CD4-positive, CD25-positive, alpha-beta regulatory T cell (primary cell): ENCODE results near the gene PRAF2. TPM values are rescaled to one million over a fixed set of nuclear protein-coding genes. Genes with fewer than 3 reads are reported as not detected.
A peak's percentile ranks its signal among the peaks of the same experiment; 100 is the strongest.

Experiments used
- ATAC-seq, 2 donors: fragments of 150-1000 bp; cut with Tn5 transposase; one replicate each; pipeline ENCODE4 v1.10.0; 2021; ENCODE audit warnings: low read depth in 2 of 2, moderate number of reproducible peaks in 2 of 2, moderate library complexity in 1 of 2
- DNase-seq, 3 donors: peaks; one replicate each; pipeline versions ENCODE4 v3.0.0 to v3.0.0-alpha.2; 2012 to 2022; ENCODE audit warnings: mixed read lengths in 1 of 3
- H3K27ac ChIP-seq: one replicate; pipeline ENCODE4 v1.7.0; 2013; ENCODE audit warnings: mild to moderate bottlenecking, low read length; ENCODE audit not compliant: insufficient read depth, poor library complexity, severe bottlenecking
- H3K27me3 ChIP-seq: one replicate; pipeline ENCODE4 v1.7.0; 2013; ENCODE audit warnings: low read length; ENCODE audit not compliant: control insufficient read depth, insufficient read depth
- H3K36me3 ChIP-seq: one replicate; pipeline ENCODE4 v1.7.0; 2013; ENCODE audit warnings: mild to moderate bottlenecking, low read length, moderate library complexity; ENCODE audit not compliant: control insufficient read depth, insufficient read depth
- H3K4me1 ChIP-seq: 2 replicates; pipeline ENCODE4 v1.7.0; 2013; ENCODE audit warnings: mild to moderate bottlenecking, low read length; ENCODE audit not compliant: insufficient read depth, control insufficient read depth, poor library complexity, severe bottlenecking
- H3K4me3 ChIP-seq: one replicate; pipeline ENCODE4 v1.7.0; 2013; ENCODE audit warnings: low read depth, mild to moderate bottlenecking, low read length, moderate library complexity
- H3K9me3 ChIP-seq, 2 experiments: 1 replicate in 1 of 2; 2 replicates in 1 of 2; pipeline ENCODE4 v1.7.0; 2013; ENCODE audit warnings: low read length in 2 of 2, mild to moderate bottlenecking in 1 of 2, moderate library complexity in 1 of 2; ENCODE audit not compliant: control insufficient read depth in 2 of 2
- H3K27ac Mint-ChIP-seq, 3 donors: one replicate each; pipeline ENCODE4 v1.8.0; 2020 to 2022; ENCODE audit warnings: mild to moderate bottlenecking in 3 of 3, mixed read lengths in 3 of 3, moderate library complexity in 2 of 3
- H3K27me3 Mint-ChIP-seq: one replicate; pipeline ENCODE4 v1.8.0; 2022; ENCODE audit warnings: mild to moderate bottlenecking, mixed read lengths
- H3K36me3 Mint-ChIP-seq: one replicate; pipeline ENCODE4 v1.8.0; 2020; ENCODE audit warnings: mixed read lengths
- H3K4me1 Mint-ChIP-seq, 4 donors: one replicate each; pipeline ENCODE4 v1.8.0; 2020 to 2022; ENCODE audit warnings: mixed read lengths in 4 of 4, mild to moderate bottlenecking in 1 of 4
- H3K4me3 Mint-ChIP-seq, 4 donors: one replicate each; pipeline ENCODE4 v1.8.0; 2020 to 2022; ENCODE audit warnings: mild to moderate bottlenecking in 4 of 4, mixed read lengths in 4 of 4, moderate library complexity in 3 of 4
- H3K9me3 Mint-ChIP-seq, 7 donors: one replicate each; pipeline ENCODE4 v1.8.0; 2020 to 2022; ENCODE audit warnings: mixed read lengths in 7 of 7, mild to moderate bottlenecking in 3 of 7, moderate library complexity in 2 of 7
- polyA plus RNA-seq, 4 donors: library from polyadenylated mRNA; unstranded; fragments of 300-500 nt; fragmentation: Illumina TruSeq; gene quantifications; one replicate each; pipeline ENCODE4 v1.2.3, GENCODE V29; 2021
- total RNA-seq: library from RNA; stranded (reverse); gene quantifications from one replicate; pipeline ENCODE4 v1.2.3, GENCODE V29; 2022

Gene PRAF2
- total and polyA plus RNA-seq, 5 donors from 2014 or later = 20.4 to 49.4 (median 42.0) TPM

DNA sequence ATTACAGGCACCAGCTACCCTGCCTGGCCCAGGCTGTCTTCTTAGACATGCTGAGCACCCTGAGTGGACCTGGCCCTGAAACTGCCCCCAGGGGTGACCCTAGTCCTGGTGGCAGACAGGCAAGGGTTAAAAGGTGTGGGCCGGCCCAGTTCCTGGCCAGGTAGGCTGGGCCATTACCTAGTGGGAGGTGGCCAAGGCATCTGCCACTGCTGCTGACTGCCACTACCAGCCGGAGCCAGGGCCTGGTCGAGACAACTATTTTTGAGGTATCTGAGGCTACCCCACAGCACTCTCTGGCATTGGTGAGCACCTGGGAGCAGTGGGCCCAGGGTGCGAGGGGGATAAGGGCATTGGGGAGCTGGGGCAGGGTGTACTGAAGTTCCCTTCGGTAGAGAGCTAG lies 15.0 kb downstream of the PRAF2 start, which contains the start of gene CCDC120:
Gene CCDC120, plus strand, starts transcription at position 206 of the 400 bp plus-strand sequence. CDS start 3,043 bp downstream, outside the sequence.
- ATAC-seq (no peak), DNase-seq (no peak)
- Mint-ChIP-seq H3K4me1 (peaks cover 0 to 21% (median 8%) of the 10 kb centered on the region in 4 donors), H3K4me3 (no peak within 1 kb of the TSS), H3K36me3 (no peaks in the 10 kb centered on the region), H3K27me3 (no peaks in the 10 kb centered on the region), H3K27ac (peak within 1 kb of the TSS in 1 of 3 donors; percentile 20), H3K9me3 (peaks cover 0 to 2% (median 0%) of the 10 kb centered on the region in 7 donors)
- Histone ChIP-seq H3K27ac (no peak within 1 kb of the TSS), H3K27me3 (no peaks in the 10 kb centered on the region), H3K36me3 (no peaks in the 10 kb centered on the region), H3K9me3 (no peaks in the 10 kb centered on the region), H3K4me3 (no peak within 1 kb of the TSS), H3K4me1 (peaks cover 5% of the 10 kb centered on the region)

DNA sequence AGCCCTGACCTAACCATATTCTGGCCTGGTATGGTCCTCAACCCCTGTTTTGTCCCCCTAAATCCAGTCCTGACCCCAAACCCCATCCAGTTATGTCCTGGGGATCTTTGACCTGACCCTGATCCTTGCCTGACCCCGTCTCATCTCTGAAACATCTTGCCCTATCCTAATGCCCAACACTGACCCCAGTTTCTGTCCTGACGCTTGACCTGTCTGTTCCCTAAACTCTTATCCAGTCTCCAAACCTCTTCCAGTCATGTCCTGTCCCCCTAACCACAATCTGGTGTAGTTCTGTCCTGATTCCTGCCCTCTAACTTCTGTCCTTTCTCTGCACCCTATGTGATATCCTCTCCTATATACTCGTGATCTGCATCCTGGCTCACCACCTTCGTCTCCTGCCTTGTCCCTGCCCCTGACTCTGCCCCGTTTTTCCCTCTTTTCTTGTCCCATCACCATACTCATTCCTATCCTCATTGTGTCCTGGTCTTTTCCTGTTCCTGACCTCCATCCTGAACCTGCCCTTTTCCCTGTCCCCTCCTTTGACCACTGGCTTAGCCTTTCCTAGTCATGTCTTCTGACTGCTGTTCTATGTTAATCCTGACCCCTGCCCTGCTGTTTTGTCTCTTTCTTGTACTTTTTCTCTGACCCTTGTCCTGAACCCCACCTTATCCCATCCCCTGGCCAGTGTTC lies 19.6 kb downstream of the PRAF2 start:
- ATAC-seq (no peak), DNase-seq (no peak)
- peak overlapping the region; percentile 89 to 92 (median 90) for H3K27ac Mint-ChIP-seq
- H3K27me3 Mint-ChIP-seq = no peaks in the 10 kb centered on the region
- peaks cover 0 to 1% (median 0%) of the 10 kb centered on the region in 7 donors for H3K9me3 Mint-ChIP-seq
- H3K36me3 ChIP-seq = no peaks in the 10 kb centered on the region
- no peaks in the 10 kb centered on the region for H3K27me3 ChIP-seq
- peak overlapping the region; percentile 53 for H3K4me3 ChIP-seq
- peaks cover 6% of the 10 kb centered on the region for H3K4me1 ChIP-seq
- H3K4me1 Mint-ChIP-seq = peaks cover 0 to 26% (median 12%) of the 10 kb centered on the region in 4 donors
- H3K4me3 Mint-ChIP-seq = peak overlapping the region; percentile 54 to 93 (median 86)
- H3K27ac ChIP-seq = peak overlapping the region; percentile 81
- peaks cover 3% of the 10 kb centered on the region for H3K36me3 Mint-ChIP-seq
- no peaks in the 10 kb centered on the region for H3K9me3 ChIP-seq

DNA sequence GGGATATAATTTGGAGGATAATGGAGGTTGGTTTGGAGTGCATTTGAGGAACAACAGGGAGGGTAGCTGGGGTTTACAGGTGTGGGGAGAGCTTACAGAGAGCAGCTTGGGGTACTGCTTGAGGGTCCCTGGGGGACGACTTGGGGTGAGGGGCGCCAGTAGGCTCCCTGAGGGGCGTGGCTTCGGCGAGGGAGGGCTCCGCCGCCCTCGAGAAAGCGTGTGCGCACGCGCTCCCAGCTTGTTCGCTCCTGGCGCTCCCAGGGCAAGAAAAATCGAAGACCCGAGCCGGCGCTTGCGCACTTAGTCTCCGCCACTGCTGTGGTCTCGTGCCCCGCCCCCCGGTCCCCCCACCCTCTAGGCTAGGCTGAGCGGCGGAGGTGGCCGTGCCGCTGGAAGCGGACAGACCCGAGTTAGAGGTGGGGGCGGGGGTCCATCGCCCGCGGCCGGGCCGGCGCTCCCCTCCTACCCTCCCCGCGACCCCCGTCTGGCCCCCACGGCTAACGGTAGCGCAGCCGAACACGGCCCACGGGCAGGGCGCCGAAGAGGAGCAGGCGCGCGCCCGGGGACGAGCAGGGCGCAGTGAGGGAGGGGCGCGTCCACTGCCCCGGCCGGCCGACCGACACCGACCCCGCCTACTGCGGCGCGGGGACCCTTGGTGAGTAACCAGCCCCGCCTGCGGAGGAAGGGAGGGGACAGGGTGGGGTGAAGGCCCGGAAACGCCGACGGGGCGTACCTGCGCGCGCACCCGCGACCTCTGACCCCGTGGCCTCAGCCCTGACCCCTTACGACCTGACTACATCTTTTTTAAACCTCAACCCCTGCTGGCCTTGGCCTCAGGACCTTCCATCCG lies 20.4 kb downstream of the PRAF2 start:
- peaks cover 3% of the 10 kb centered on the region for H3K36me3 Mint-ChIP-seq

DNA sequence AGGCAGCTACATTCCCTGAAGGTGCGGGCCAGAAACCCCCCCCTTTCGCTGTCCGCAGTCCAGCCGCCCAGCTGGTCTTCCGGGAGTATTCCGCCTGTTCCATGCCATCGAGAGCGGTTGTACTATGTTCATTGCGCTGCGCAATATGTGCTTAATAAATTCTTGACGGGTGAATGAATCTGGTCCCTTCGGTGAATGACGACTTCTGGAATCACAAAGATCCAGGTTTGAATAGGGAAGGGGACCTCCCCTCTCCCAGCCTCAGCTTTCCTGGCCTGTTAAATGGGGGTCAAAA lies 29.9 kb downstream of the PRAF2 start:
- Histone ChIP-seq H3K4me3 (peak overlapping the region; percentile 26), H3K27ac (peak overlapping the region; percentile 94)
- H3K27ac Mint-ChIP-seq = peak overlapping the region; percentile 23 to 97 (median 92)

More for the DNA sequence above, 20.4 kb downstream of the PRAF2 start:
- Mint-ChIP-seq H3K27me3 (no peaks in the 10 kb centered on the region), H3K4me3 (peak overlapping the region; percentile 83 to 93 (median 90)), H3K27ac (peak overlapping the region; percentile 89 to 95 (median 90)), H3K4me1 (peaks cover 0 to 26% (median 12%) of the 10 kb centered on the region in 4 donors), H3K9me3 (peaks cover 0 to 1% (median 0%) of the 10 kb centered on the region in 7 donors)
- no peaks in the 10 kb centered on the region for H3K9me3 ChIP-seq
- ATAC-seq (peak; percentile 69 to 77), DNase-seq (peak; percentile 41 to 72 (median 47))
- peak overlapping the region; percentile 53 for H3K4me3 ChIP-seq
- peak overlapping the region; percentile 81 for H3K27ac ChIP-seq
- H3K27me3 ChIP-seq = no peaks in the 10 kb centered on the region
- H3K36me3 ChIP-seq = no peaks in the 10 kb centered on the region
- H3K4me1 ChIP-seq = peaks cover 6% of the 10 kb centered on the region

DNA sequence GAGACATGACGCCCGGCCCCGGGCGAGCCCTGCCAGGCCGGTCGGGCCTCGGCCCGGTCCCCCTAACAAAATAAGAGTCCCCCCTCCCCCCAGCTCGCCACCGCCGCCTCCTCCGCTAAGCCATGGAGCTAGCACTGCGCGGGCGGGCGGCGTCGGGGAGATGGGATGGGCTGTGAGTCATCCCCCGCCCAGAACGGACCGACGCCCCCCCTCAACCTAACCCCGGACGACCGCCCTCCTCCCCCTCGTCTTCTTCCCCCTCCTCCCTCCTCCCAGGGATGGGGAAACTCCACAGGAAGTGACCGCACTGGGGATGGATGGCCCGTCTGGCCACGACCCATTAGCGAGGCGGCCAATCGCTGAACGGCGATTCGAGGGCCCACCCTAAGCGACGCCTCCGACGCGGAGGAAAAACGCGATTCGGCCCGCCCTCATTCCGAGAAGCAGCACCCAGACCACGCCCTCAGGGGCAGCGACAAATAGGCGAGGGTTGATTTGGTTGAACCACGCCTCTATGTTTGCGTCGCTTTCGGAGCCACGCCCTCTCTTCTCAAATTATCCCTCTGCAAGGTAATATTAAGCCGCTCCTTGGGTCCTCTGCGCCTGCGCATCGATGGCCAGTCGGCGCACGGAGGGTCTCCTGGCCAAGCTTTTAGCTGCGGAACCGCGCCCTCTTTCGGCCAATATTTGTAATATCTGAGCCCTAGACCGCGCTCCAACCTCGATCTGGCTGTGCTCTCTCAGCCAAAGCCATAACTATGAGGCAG lies 30.4 kb downstream of the PRAF2 start, which contains the start of gene TFE3:
Gene TFE3, minus strand, starts transcription at position 138 of the 767 bp plus-strand sequence. Its CDS starts 131 bp downstream, at position 7.
- peak within 1 kb of the TSS; percentile 92 to 97 (median 95) for H3K27ac Mint-ChIP-seq
- peak; percentile 87 to 90 for ATAC-seq
- peak within 1 kb of the TSS; percentile 83 for H3K4me3 ChIP-seq
- peak within 1 kb of the TSS; percentile 89 to 97 (median 90) for H3K4me3 Mint-ChIP-seq
- peaks cover 6% of the 10 kb centered on the region for H3K36me3 Mint-ChIP-seq
- DNase-seq = peak; percentile 95 to 98 (median 95)
- H3K9me3 Mint-ChIP-seq = no peaks in the 10 kb centered on the region
- peaks cover 4% of the 10 kb centered on the region for H3K36me3 ChIP-seq
- H3K27ac ChIP-seq = peak within 1 kb of the TSS; percentile 94
- no peaks in the 10 kb centered on the region for H3K27me3 ChIP-seq
- H3K27me3 Mint-ChIP-seq = no peaks in the 10 kb centered on the region
- H3K4me1 Mint-ChIP-seq = peaks cover 0 to 40% (median 17%) of the 10 kb centered on the region in 4 donors
- H3K4me1 ChIP-seq = peaks cover 32% of the 10 kb centered on the region
- no peaks in the 10 kb centered on the region for H3K9me3 ChIP-seq

More for the DNA sequence above, 29.9 kb downstream of the PRAF2 start:
- Mint-ChIP-seq H3K36me3 (peaks cover under 1% of the 10 kb centered on the region), H3K27me3 (no peaks in the 10 kb centered on the region), H3K9me3 (no peaks in the 10 kb centered on the region), H3K4me1 (peaks cover 0 to 40% (median 17%) of the 10 kb centered on the region in 4 donors), H3K4me3 (peak overlapping the region; percentile 89 to 97 (median 90))
- no peaks in the 10 kb centered on the region for H3K36me3 ChIP-seq
- ATAC-seq = no peak
- no peak for DNase-seq
- peaks cover 32% of the 10 kb centered on the region for H3K4me1 ChIP-seq
- H3K9me3 ChIP-seq = no peaks in the 10 kb centered on the region
- H3K27me3 ChIP-seq = no peaks in the 10 kb centered on the region

DNA sequence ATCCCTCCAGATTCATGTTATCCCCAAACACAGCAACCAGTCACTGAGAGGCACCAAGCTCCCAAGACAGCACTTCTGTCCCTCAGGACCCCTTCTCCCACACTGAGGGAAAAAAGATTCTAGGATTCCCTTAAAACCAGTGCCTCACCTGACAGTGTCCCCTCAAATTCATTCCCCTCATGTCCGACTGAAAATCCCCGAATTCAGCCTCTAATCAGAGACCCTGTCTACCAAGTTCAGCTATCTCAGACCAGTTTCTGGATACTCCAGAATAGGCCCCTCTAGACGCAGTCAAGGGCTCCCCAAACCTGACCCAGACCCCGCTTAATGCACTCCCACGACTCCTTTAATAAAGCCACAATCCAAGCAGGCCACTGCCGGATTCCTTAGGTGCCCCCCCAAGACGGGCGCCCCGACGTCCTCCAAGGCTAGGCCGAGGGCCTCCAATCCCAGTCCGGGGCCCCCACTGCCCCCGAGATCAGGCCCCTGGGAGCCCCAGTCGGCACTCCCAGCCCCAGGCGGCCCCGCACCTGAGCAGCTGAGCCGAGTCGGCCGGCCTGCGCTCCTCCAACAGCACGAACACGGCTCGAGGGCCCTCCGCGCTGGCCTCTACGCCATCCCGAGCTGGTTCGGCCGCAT lies 31.1 kb downstream of the PRAF2 start:
- H3K27me3 Mint-ChIP-seq = no peaks in the 10 kb centered on the region
- H3K27ac Mint-ChIP-seq = peak overlapping the region; percentile 92 to 97 (median 95)
- ATAC-seq (no peak), DNase-seq (no peak)
- no peaks in the 10 kb centered on the region for H3K9me3 Mint-ChIP-seq
- Histone ChIP-seq H3K27ac (peak overlapping the region; percentile 94), H3K4me3 (peak overlapping the region; percentile 83), H3K9me3 (no peaks in the 10 kb centered on the region), H3K27me3 (no peaks in the 10 kb centered on the region), H3K4me1 (peaks cover 32% of the 10 kb centered on the region), H3K36me3 (peaks cover 11% of the 10 kb centered on the region)
- H3K4me1 Mint-ChIP-seq = peaks cover 0 to 40% (median 17%) of the 10 kb centered on the region in 4 donors
- H3K36me3 Mint-ChIP-seq = peaks cover 10% of the 10 kb centered on the region
- peak overlapping the region; percentile 89 to 97 (median 90) for H3K4me3 Mint-ChIP-seq
